Daoy (cell line): ENCODE measurements around the gene TJP2. TPM values are rescaled to one million over a fixed set of nuclear protein-coding genes. Genes with fewer than 3 reads are reported as not detected.
A peak's percentile ranks its signal among the peaks of the same experiment; 100 is the strongest.
"Not testable (repeated sequence)": the region's sequence is repeated elsewhere in the genome, so short reads cannot be mapped to it uniquely, and the experiment has no call there.

Source experiments
- DNase-seq: peaks from one replicate; pipeline ENCODE4 v3.0.0-alpha.2; 2015; ENCODE audit warnings: low read depth
- total RNA-seq: library from RNA; depleted of rRNA; stranded (reverse); fragments of >200 nt; shearing (Covaris generic); gene quantifications from 2 replicates; pipeline ENCODE4 v1.2.3, GENCODE V29; 2014

TJP2 gene
- total RNA-seq, 1 experiment from 2014 or later, result 69.8 TPM

DNA sequence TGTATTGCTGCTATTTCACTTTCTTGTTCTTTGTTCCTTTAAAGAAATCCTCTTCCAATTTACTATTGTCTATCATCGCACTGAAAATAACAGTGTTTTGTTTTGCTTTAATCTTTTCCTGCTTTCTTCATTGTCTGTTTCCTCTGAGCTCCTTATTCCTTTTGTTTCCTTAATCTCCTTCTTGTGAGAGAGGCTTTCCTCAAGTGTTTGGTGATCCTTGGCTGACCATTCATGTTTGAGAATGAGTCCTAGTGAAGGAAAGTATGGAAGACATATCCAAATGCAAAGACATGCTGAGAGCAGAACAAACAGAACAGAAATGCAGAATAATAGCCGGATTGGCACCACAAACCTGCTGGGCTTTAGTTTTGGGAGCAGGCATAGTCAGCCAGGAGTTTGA, 108.9 kb downstream of the TJP2 start:
- no peak for DNase-seq

DNA sequence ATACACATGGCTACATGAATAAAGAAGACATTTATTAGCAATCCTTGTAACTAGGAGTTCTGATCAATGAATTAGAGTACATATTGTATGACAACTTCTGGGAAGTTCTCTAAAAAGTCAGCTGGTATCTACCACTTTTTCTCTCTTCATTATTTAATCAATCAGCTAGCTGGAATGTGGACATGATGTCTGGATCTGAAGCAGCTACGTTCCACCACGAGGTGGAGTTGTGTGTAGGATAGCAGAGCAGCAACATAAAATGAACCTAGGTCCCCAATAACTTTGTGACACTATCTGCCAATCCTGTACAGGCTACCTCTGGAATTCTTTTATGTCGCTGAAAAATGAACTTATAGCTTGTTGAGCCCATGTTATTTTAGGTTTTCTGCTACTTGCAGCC, 118.0 kb downstream of the TJP2 start:
- DNase-seq, result peak; percentile 18

DNA sequence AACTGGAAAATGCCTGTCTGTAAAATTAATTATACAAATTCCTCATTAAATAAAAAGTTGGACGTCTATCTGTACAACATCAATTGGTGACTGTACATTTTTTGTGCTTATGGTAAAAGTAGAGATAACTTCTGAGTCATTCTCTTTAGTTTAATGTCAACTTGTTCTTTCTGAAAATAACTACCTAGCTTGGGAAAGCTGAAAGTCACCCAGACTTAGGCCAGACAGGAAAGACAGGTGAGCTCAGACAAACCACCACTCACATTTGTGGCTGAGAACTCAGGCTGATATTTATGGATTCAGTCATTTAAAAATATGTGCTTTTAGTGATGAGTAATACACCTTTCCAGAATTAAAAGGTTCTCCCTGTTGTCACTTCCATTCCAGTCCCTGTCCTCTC, 119.1 kb downstream of the TJP2 start:
- DNase-seq, result no peak

GRCh38 chr9:69295872-69296552, 121.9 kb downstream of the TJP2 start:
- DNase-seq, result no peak

GRCh38 chr9:69297300-69297980, 123.4 kb downstream of the TJP2 start:
- no peak for DNase-seq

DNA sequence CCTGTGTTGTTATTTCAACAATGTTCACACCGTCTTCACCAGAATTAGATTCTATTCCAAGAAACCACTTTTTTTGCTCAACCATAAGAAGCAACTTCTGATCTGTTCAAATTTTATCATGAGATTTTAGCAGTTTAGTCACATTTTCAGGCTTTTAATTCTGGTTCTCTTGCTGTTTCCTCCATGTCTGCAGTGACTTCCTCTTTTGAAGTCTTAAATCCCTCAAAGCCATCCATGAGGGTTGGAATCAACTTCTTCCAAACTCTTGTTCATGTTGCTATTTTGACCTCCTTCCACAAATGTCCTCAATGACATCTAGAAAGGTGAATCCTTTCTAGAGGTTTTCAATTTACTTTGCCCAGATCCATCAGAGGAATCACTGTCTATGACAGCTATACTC, 125.2 kb downstream of the TJP2 start:
- DNase-seq, result no peak

DNA sequence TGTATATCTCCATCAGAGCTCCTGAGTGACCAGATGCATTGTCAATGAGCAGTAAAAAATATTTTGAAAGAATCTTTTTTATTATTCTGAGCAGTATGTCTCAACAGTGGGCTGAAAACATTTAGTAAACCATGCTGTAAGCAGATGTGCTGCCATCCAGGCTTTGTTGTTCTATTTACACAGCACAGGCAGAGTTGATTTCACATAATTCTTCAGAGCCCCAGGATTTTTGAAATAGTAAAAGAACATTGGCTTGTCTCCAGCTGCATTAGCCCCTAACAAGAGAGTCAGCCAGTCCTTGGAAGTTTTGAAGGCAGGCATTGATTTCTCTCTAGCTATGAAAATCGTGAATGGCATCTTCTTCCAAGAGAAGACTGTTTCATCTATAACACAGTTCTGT, 125.7 kb downstream of the TJP2 start:
- DNase-seq, result no peak

- DNase-seq, result no peak
Measured at GRCh38 chr9:69303331-69303730, 129.3 kb downstream of the TJP2 start.

DNA sequence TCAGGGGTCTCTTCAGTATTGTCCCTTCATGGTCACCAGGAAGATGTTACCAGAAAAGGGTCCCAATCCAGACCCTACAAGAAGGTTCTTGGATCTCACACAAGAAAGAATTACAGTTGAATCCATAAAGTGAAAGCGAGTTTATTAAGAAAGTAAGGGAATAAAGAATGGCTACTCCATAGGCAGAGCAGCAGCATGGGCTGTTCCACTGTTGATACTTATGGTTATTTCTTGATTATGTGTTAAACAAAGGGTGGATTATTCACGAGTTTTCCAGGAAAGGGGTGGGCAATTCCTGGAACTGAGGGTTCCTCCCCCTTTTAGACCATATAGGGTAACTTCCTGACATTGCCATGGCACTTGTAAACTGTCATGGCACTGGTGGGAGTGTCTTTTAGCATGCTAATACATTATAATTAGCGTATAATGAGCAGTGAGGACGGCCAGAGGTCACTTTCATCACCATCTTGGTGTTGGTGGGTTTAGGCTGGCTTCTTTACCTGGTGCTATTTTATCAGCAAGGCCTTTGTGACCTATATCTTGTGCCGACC, 132.9 kb downstream of the TJP2 start:
- not testable (repeated sequence) for DNase-seq

DNA sequence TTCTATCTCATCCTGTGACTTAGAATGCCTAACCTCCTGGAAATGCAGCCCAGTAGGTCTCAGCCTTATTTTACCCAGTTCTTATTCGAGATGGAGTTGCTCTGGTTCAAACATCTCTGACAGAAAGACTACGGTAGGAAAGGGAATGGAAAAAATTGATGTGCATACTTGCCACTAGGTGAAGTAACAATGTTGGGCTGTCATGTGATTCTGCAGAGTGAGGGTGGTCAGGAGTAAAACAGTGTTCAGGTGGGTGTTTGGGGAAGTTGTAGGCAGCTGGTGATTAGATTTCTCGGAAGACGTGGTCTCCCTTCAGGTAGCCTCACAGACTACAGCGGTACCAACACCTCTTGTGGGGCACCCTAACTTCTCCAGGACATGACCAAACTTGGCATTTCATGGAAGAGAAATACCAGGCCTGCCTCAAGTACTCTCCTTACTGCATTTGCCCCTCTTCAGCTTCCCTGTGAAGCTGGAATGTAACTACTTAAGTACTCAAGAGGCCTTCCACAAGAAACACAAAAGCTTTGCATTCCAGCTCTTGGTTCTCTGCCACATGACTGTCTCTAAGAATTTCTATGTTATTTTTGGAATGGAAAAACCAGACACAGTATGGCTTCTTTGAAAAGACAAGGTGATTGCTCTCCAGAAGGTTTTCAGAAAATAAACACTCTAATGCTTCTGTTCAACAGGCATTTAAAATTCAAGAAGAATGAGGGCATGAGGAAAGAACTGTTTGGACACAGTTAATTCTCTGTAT, 133.5 kb downstream of the TJP2 start:
- DNase-seq, result peak; percentile 26

- no peak for DNase-seq
Measured at GRCh38 chr9:69308206-69308931, 134.3 kb downstream of the TJP2 start.

GRCh38 chr9:69313175-69313574, 139.1 kb downstream of the TJP2 start:
- no peak for DNase-seq

DNA sequence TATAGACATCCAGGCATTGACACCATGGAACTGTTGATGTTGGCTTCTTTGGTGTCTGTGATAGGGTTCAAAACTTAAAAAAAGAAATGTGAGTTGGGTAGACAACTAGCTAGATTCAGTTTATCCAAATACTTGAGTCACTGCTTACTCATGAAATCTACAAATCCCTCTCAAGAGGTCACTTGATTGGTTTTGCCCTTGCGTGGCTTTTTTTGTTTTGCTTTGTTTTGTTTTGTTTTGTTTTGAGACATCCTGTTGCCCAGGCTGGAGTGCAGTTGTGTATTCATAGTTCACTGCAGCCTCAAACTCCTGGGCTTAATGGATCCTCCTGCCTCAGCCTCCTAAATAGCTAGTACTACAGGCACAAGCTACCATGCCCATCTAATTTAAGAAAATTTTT, 140.5 kb downstream of the TJP2 start:
- no peak for DNase-seq

DNA sequence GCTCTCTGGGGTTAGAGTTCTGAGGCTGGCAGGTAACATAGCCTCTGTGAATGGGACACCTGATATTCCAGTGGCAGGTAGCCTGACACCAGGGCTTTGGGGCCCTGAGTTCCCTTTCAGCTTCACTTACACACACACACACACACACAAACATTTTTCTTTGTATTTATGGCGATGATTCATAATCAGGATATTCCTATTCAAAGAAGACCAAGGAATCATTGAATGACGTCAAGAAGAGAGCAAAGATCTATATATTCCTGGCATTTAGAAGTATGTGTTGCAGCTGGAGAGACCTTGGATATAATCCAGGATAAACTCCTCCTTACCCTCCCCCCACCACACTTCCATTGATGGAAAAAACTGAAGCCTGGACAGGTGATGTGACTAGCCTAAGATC, 143.0 kb downstream of the TJP2 start:
- DNase-seq, result no peak

GRCh38 chr9:69317894-69318293, 143.8 kb downstream of the TJP2 start:
- no peak for DNase-seq

- no peak for DNase-seq
Measured at GRCh38 chr9:69319324-69320025, 145.4 kb downstream of the TJP2 start.

- DNase-seq, result no peak
Measured at GRCh38 chr9:69322256-69322655, 148.2 kb downstream of the TJP2 start.

DNA sequence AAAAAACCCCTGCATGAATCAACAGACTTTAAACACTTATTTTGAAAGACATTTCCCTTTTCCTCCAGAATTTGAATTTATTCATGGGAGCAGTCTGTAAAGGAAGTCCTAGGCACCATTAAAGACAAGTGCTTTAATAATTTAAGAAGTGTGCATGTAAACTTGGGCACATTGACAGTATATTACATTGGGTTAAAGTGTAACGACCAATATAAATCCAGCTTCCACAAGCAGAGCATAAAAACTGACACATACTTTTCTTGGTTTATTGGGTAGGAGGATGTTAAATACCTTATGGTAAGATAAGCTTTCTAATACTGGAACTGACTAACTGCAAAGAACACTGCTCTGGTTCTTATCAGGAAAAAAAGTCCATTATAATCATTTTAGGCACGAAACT, 149.8 kb downstream of the TJP2 start:
- DNase-seq, result no peak
